HG02973 (cell line): ENCODE data around the gene SCAMP5.

Experiments used
- ATAC-seq: cut with Tn5 transposase; IDR thresholded peaks from one replicate; pipeline ENCODE4 v1.9.1; 2021; ENCODE audit warnings: moderate library complexity; ENCODE audit not compliant: unreplicated experiment

Gene SCAMP5

DNA sequence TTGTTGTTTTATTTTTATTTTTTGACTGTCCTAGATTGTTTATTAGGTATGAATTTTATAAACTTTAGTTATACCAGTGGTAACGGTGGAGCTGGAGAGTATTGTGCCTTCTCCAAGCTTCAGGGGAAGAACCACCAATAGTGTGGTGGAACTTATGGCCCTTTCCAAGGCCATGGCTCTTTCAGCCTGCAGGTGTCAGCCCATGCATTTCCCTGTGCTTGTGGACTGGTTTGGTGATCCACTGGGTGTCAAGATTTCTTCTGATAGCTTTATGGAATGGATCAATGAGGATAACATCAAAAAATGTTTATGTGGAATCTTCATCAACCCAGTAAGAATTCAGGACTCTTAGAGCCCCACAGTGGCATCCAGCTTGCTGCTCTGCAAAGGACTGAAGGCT lies 19.2 kb upstream of the SCAMP5 start:
- no peak for ATAC-seq

DNA sequence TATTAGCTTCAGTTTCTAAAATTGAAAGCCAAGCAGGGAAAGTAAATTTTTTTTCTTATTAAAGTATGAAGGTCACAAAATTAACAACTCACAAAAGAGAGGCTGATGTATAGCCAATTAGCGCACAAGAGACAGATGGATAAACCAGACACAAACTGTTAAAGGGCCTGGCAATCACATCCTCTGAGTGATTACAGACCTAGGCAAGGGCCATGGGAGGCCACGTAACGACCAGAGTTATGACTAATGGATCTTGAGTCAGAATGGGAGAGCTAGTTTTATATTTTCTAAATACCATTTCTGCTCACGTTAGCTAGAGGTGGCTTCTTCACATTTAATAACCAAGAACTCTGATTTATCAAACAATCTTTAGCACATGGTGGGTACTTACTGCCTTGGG lies 17.8 kb upstream of the SCAMP5 start:
- ATAC-seq = no peak

- no peak for ATAC-seq
Measured at GRCh38 chr15:74978077-74978476, 17.3 kb upstream of the SCAMP5 start.

GRCh38 chr15:74978503-74978902 lies 16.9 kb upstream of the SCAMP5 start:
- no peak for ATAC-seq

GRCh38 chr15:74982183-74982582 lies 13.2 kb upstream of the SCAMP5 start:
- ATAC-seq = no peak

DNA sequence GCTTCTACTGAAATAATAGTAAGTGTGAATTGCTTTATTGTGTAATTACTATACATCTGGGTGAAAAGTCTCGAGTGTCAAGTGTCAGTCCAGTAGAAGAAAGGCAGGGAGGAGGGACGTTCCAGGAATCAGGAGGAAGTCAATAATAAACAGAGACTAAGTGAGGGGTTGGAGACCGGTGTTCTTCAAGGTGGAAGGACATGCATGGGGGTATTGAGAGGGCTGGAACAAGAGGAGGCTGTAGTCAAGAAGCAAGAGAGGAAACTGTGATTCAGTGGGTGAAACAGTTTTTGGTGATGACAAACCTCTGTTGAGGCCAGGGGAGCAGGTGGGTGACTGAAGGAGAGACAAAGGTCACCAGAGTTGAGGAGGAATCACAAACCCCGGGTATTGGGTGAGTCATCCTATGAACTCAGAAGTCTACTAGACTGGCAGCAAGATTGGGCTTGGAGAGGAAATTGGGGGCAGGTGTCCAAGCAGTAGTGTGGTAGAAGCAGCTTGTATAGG lies 11.6 kb upstream of the SCAMP5 start:
- no peak for ATAC-seq

DNA sequence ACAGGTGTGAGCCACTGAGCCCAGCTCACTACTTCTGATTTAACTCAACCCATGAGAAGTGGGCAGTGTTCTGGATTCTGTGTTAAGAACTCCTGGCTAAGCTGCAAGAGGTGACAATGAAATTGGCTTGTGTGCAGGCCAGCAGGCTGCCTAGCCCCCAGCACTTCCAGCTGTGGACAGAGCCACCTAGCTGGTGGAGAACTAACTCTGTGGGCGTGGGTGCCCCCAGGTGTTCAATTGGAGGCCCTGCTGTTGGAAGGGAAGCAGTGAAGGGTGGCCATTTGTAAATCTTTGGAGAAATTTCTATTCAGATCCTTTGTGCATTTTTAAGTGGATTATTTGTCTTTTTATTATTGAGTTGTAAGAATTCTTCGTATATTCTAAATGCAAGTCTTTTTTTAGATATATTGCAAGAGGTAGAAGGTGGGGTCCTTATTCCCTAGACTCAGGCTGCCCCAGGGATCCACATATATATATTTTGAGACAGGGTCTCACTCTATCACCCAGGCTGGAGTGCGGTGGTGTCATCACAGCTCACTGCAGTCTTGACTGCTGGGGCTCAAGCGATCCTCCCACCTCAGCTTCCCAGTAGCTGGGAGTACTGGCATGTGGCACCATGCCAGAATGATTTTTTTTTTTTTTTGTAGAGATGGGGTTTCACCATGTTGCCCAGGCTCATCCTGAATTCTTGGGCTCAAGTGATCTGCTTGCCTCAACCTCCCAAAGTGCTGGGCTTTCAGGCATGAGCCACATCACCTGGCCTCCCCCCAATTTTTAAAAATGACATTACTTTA lies 7.2 kb upstream of the SCAMP5 start:
- no peak for ATAC-seq

DNA sequence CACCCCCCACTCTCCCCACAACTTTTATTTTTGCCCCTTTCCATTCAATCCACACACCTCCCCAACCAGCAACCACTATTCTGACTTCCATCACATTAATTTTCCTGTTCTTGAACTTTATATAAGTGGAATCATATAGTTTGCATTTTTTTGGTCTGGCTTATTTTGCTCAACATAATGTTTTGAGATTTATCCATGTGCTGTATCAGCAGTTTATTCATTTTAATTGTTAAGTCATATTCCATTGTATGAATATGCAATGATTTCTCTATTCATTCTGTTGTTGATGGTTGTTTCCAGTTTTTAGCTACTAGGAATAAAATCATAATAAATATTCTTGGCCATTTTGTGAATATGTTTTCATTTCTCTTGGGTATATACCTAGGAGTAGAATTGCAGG lies 5.8 kb upstream of the SCAMP5 start:
- no peak for ATAC-seq

- no peak for ATAC-seq
Measured at GRCh38 chr15:74992619-74993018, 2.7 kb upstream of the SCAMP5 start.

GRCh38 chr15:74994236-74994635 lies 1.1 kb upstream of the SCAMP5 start:
- no peak for ATAC-seq

GRCh38 chr15:74994685-74995084 lies 678 bp upstream of the SCAMP5 start:
- no peak for ATAC-seq

DNA sequence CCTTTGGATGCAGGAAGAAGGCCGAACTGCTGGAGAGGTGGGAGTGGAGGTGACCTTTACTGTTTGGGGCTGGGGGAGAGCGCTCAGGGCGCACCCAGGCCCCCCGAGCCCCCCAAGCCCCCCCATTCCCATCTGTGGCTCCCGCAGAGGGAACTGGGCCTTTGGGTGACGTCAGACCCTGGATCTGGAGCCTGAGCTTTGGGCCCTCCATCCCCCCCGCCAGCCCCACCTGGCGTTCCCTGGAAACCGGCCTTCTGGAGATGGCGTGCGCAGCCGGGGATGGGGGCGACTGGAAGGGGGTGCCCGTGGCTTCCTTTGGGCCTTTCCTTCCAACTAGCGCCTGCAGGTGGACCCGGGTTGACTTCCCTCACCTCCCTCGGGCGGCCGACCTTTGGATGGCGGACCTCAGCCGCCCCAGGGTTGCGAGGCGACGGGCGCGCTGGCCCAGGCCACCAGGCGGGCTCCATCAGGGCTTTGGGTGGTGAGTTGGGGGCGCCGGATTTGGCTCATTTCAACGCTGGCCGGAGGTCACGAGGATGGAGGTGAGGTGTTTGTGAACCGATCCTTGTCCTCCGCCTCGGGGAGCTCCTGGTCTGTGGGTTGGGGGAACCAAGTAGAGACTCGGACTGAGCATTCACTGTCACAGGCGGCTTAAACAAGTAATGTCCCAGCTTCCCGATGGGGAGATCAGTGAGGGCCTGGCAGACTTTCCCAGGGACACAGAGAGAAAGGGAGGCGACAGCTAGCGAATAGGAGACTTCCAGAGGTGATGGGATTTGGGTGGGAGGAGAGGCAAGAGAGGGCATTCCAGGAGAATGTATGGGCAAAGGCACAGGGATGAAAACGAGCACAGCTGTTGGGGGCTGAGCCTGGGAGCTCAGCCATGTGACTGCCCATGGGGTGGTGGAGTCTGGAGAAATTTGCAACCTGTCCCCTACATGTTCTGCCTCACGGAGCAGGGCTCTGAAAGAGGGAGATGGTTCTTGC lies 709 bp downstream of the SCAMP5 start:
- ATAC-seq = no peak

DNA sequence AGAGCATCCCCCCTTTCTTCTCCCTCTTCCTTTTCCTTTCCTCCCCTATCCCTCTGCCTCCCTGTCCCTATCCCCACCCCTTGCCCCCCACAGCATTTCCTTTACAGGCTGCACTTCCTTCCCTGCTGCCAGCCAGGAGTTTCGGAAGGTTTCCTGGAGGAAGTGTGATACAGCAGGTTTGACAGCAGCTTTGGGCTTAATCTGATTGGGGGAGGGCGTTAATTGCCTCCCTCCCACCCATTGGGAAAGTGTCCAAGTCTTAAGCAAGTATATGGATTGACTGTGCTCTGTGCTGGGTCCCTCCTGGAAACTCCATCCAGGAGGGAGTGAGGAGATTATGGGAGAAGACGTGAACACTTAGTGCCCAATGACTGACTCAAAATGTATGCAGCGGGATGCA lies 1.8 kb downstream of the SCAMP5 start:
- no peak for ATAC-seq

DNA sequence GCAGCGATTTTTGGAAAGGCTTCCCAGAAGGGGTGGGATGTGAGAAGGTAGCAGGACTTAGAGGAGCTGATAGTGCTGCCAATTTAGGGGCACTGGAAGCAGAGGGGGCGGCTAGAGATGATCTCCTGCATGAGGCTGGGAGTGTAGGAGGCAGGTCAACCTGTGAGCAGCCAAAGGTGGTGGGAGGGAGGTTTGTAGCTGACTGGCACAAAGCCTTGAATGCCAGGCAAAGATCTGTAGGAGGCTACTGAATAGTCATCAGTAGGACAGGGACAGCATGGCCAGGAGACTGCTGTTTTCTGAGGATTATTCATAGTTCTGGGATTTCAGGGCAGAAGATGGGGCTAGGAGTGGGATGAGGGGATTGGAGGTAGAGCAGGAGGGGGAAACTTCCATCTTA lies 2.2 kb downstream of the SCAMP5 start:
- ATAC-seq = no peak

GRCh38 chr15:75001310-75001709 lies 5.9 kb downstream of the SCAMP5 start:
- no peak for ATAC-seq

DNA sequence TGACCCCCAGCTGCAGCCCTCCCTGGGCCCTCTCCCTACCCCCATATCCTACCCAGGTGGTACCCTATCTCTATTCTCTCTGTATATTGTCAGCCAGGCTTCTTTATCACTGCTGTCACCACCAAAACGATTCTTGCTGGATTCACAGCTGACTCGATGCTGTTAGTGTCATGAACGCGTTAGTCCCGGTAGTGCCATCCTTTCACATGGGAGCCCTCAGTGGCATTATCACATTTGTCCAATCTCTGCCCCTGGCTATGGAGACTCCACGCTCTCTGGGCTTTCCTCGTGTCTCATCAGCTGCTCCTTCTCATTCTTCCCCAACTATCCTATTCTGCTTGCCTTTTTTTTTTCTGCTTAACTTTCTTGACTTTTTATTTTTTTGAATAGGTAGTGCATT lies 7.0 kb downstream of the SCAMP5 start:
- ATAC-seq = no peak

- ATAC-seq = no peak
Measured at GRCh38 chr15:75007216-75007615, 11.9 kb downstream of the SCAMP5 start.

DNA sequence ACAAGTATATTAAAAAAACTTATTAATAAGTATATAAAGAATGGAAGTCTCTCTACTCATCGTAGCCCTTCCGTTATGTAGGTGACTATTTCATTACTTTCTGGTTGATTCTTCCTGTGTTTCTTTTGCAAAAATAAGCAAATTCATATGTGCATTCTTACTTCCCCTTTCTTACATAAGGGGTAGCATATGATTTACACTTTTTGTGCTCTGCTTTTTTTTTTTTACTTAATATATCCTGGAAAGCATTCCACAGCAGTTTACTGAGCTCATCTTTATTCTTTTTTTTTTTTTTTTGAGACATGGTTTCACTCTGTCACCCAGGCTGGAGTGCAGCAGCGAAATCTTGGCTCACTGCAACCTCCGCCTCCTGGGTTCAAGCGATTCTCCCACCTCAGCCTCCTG lies 12.9 kb downstream of the SCAMP5 start:
- ATAC-seq = no peak

GRCh38 chr15:75008629-75009326 lies 13.4 kb downstream of the SCAMP5 start:
- peak; percentile 77 for ATAC-seq

DNA sequence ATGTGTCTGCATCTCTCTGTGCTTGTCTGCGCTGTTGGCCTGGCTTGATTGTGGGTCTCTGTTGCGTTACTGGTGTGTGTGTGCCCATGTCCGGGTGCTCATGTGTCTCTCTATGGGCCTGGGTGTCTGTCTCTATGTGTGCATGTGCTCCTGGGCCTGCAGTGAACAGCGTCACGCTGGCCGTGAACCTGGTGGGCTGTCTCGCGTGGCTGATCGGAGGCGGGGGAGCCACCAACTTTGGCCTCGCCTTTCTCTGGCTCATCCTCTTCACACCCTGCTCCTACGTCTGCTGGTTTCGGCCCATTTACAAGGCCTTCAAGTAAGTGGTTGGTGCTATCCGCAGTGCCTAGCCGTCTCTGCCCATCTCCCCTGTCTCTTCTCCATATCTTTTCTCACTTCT lies 21.1 kb downstream of the SCAMP5 start:
- no peak for ATAC-seq

DNA sequence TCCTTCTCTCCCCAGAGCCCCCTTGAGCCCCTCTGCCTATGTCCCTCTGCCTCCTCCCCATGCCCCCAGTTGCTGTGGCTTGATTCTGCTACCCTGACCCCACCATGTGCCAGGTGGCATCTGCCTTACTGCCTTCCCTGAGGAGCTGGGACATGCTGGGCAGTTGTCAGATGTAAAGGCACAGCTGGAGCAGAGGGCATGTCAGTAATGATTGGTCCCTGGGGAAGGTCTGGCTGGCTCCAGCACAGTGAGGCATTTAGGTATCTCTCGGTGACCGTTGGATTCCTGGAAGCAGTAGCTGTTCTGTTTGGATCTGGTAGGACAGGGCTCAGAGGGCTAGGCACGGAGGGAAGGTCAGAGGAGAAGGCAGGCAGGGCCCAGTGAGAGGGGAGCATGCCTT lies 24.6 kb downstream of the SCAMP5 start:
- no peak for ATAC-seq
